ENCODE results near the gene EHD1.

Gene EHD1

DNA sequence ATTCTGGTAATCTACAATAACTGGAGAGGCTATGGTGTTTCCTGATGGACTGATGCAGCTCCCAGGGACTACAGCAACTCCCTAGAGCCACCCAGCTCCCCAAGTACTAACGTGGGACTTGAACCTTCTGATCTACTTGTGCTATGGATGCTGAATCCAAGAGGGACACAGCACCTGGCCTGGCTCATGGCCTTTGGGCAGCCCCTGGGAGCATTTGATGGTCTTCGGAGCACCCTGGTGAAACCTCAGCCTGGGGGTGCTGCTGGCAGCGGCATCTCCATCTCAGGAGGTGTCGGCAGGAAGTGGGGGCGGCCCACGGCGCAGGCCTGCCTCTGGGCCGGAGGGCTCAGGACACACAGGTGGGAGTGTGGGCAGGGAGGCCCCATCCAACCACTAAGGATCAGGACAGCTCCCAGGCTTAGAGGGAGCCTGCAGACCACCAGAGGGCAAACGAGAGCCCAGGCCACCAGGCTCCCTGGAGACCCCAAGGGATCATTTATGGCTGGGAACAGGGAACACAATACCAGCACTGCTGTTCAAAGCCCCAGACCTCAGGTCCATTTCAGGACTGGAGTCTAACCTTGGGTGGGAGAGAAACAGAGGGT is 8.7 kb downstream of the EHD1 start:
- no peak for DNase-seq (ENCODE audit: low read depth)
- H3K4me3 ChIP-seq (ENCODE audit: low read depth, low read length), result no peak overlapping the region
- TF ChIP-seq CTCF (conservative IDR thresholded peaks at IDR 0.05; ENCODE audit: low read depth, low read length), result peak; percentile 55

DNA sequence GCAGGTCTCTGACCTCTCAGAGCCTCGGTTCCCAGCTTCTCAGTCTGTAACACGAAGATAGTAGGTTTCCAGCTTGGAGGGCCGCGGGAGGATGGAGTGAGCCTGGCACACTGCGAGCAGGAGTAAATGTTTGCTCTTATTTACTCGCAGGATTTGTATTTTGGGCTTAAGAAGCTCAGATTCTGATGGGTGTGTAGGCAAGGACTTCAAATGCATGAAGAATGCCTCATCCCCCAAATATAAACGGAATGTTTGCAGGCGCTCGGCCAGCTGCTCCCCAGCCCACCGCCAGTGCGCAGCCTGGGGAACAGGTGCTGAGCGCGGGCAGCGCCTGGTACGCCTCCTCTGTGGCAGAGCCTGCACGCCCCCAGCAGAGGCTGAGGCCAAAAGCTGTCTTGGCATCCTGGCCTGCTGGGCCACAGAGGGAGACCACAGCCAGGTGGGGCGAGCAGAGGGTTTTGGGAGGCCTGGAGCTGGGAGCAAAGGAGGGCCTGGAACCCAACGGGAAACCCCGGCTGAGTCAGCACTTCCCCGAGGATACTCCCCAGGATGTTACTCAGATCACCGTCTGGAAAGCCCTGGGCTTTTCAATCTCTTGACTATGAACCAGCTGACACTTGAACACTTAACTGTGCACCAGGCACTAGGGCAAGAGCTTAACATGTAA is 9.4 kb downstream of the EHD1 start:
- peak; percentile 77 for DNase-seq (ENCODE audit: low read depth)
- no peak overlapping the region for H3K4me3 ChIP-seq (ENCODE audit: low read depth, low read length)
- no peak for TF ChIP-seq CTCF (conservative IDR thresholded peaks at IDR 0.05; ENCODE audit: low read depth, low read length)

- DNase-seq (ENCODE audit: low read depth), result no peak
- no peak for TF ChIP-seq CTCF (conservative IDR thresholded peaks at IDR 0.05; ENCODE audit: low read depth, low read length)
- H3K4me3 ChIP-seq (ENCODE audit: low read depth, low read length), result no peak overlapping the region
Observed at GRCh38 chr11:64867748-64868462, 10.5 kb downstream of the EHD1 start.

- no peak overlapping the region for H3K4me3 ChIP-seq (ENCODE audit: low read depth, low read length)
- TF ChIP-seq CTCF (conservative IDR thresholded peaks at IDR 0.05; ENCODE audit: low read depth, low read length), result no peak
- DNase-seq (ENCODE audit: low read depth), result no peak
Observed at GRCh38 chr11:64866173-64866491, 12.3 kb downstream of the EHD1 start.

- DNase-seq (ENCODE audit: low read depth), result peak; percentile 76
- TF ChIP-seq CTCF (conservative IDR thresholded peaks at IDR 0.05; ENCODE audit: low read depth, low read length), result no peak
- H3K4me3 ChIP-seq (ENCODE audit: low read depth, low read length), result no peak overlapping the region
Observed at GRCh38 chr11:64865286-64866172, 12.9 kb downstream of the EHD1 start.

DNA sequence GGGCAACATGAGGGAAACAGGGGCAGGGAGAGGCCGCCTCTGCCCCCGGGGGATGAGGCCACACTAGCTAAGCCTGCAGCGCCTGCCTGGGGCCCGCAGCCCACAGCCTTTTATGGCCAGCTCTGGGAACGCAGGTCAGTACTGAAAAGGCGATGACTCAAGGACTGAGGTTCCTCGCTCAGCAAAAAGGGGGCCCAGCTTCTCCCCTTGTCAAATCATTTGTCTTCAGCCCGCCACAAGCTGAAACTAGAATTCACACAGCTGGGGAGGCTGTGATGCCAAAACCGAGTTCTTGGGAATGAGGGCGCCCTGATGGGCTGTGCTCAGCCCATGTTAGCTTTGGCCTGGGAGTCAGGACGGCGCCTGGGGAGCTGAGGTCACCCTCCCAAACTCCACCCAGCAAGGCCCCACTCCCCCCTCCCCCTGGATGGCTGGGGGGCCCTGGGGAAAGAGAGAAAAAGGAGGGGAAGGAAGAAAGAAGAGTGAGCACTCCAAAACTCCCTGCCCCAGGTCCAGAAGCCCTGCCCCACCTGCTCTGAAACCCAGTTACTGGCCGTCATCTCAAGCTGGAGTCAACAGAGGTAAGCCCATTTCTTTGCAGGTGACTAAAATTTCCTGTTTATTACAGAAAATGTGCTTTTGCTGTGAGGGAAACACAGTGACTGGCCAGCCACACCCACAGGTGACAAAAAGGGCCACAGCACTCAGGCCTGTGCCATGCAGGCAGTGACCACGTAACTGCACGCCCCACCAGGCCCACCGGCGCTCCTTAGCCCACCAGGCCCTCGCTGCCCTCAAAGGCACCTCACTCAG is 13.7 kb downstream of the EHD1 start:
- DNase-seq (ENCODE audit: low read depth), result peak; percentile 89

More for the DNA sequence above, 13.7 kb downstream of the EHD1 start:
- no peak overlapping the region for H3K4me3 ChIP-seq (ENCODE audit: low read depth, low read length)
- TF ChIP-seq CTCF (conservative IDR thresholded peaks at IDR 0.05; ENCODE audit: low read depth, low read length), result peak; percentile 2

Measured in choroid plexus epithelial cell (primary cell).